ENCODE results near the gene IPP. TPM values are rescaled to one million over a fixed set of nuclear protein-coding genes. Genes with fewer than 3 reads are reported as not detected.

IPP gene
- total RNA-seq, 1 donor from 2014 or later, result 13.3 TPM

DNA sequence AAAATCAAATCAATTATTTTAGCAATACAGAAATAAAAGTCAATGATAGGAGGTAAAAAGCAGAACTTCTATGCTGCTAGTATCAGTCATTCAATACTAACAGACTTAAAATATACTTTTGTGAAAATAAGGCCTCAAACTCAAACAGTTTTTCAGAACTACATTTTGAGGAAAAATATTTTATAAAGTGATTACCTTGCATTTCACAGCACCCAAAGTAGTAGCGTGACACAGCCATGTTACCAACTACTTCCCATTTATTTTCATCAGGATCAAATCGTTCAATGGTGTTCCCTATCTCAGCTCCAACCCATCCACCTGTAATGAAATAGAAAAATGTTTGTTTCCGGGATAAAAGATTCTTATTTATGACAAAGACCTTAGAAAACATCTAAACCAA, 33.8 kb downstream of the IPP start:
- Histone ChIP-seq H3K4me2 (ENCODE audit: low read length) (no peak overlapping the region), H3K4me3 (ENCODE audit: insufficient read depth, low read depth, low read length) (no peak overlapping the region), H2AFZ (ENCODE audit: low read depth, low read length) (no peak overlapping the region), H3K4me1 (ENCODE audit: insufficient read depth, low read length) (no peaks in the 10 kb centered on the region), H3K9me3 (ENCODE audit: insufficient read depth, low read depth, low read length) (no peaks in the 10 kb centered on the region), H3K9ac (ENCODE audit: low read length) (no peak overlapping the region), H3K36me3 (ENCODE audit: insufficient read depth, low read length) (peaks cover 2% of the 10 kb centered on the region), H3K79me2 (ENCODE audit: insufficient read depth, low read length) (no peaks in the 10 kb centered on the region), H3K27me3 (ENCODE audit: insufficient read depth, low read length) (no peaks in the 10 kb centered on the region), H3K27ac (ENCODE audit: low read depth, low read length) (no peak overlapping the region), H4K20me1 (ENCODE audit: insufficient read depth, low read length) (no peaks in the 10 kb centered on the region)
- no peak for FAIRE-seq
- Mint-ChIP-seq H3K27ac (ENCODE audit: unreplicated experiment) (no peak overlapping the region), H3K9me3 (ENCODE audit: unreplicated experiment) (no peaks in the 10 kb centered on the region), H3K4me1 (ENCODE audit: low read depth, unreplicated experiment) (peaks cover 5% of the 10 kb centered on the region), H3K4me3 (ENCODE audit: unreplicated experiment) (no peak overlapping the region), H3K36me3 (ENCODE audit: low read depth, unreplicated experiment) (peaks cover 7% of the 10 kb centered on the region), H3K27me3 (ENCODE audit: low read depth, unreplicated experiment) (no peaks in the 10 kb centered on the region)
- no peak for TF ChIP-seq EZH2 (IDR thresholded peaks at IDR 0.05; ENCODE audit: insufficient read depth, low read length)
- TF ChIP-seq, protein P1, sequence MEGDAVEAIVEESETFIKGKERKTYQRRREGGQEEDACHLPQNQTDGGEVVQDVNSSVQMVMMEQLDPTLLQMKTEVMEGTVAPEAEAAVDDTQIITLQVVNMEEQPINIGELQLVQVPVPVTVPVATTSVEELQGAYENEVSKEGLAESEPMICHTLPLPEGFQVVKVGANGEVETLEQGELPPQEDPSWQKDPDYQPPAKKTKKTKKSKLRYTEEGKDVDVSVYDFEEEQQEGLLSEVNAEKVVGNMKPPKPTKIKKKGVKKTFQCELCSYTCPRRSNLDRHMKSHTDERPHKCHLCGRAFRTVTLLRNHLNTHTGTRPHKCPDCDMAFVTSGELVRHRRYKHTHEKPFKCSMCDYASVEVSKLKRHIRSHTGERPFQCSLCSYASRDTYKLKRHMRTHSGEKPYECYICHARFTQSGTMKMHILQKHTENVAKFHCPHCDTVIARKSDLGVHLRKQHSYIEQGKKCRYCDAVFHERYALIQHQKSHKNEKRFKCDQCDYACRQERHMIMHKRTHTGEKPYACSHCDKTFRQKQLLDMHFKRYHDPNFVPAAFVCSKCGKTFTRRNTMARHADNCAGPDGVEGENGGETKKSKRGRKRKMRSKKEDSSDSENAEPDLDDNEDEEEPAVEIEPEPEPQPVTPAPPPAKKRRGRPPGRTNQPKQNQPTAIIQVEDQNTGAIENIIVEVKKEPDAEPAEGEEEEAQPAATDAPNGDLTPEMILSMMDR (IDR thresholded peaks at IDR 0.05; ENCODE audit: insufficient read depth, low read depth, low read length), result no peak
- no peak for DNase-seq (ENCODE audit: low read depth)

DNA sequence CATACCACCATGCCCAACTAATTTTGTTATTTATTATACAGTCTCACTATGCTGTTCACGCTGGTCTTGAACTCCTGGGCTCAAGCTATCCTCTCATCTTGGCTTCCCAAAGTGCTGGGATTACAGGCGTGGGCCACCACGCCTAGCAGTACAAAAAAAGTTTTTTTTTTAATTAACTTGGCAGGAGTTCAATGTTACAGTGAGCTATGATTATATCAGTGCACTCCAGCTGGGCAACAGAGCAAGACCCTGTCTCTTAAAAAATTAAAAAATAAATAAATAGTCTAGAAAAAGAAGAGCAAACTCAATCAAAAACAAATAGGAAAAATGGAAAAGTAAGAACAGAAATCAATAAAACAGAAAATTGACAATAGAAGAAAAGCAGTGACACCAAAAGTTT, 36.7 kb downstream of the IPP start:
- H3K4me2 ChIP-seq (ENCODE audit: low read length), result no peak overlapping the region
- peaks cover 2% of the 10 kb centered on the region for H3K9me3 Mint-ChIP-seq (ENCODE audit: unreplicated experiment)
- H4K20me1 ChIP-seq (ENCODE audit: insufficient read depth, low read length), result no peaks in the 10 kb centered on the region
- no peaks in the 10 kb centered on the region for H3K27me3 Mint-ChIP-seq (ENCODE audit: low read depth, unreplicated experiment)
- no peaks in the 10 kb centered on the region for H3K4me1 Mint-ChIP-seq (ENCODE audit: low read depth, unreplicated experiment)
- no peak overlapping the region for H2AFZ ChIP-seq (ENCODE audit: low read depth, low read length)
- H3K27ac ChIP-seq (ENCODE audit: low read depth, low read length), result no peak overlapping the region
- no peak overlapping the region for H3K4me3 ChIP-seq (ENCODE audit: insufficient read depth, low read depth, low read length)
- no peak overlapping the region for H3K4me3 Mint-ChIP-seq (ENCODE audit: unreplicated experiment)
- H3K9ac ChIP-seq (ENCODE audit: low read length), result no peak overlapping the region
- no peaks in the 10 kb centered on the region for H3K4me1 ChIP-seq (ENCODE audit: insufficient read depth, low read length)
- H3K27me3 ChIP-seq (ENCODE audit: insufficient read depth, low read length), result no peaks in the 10 kb centered on the region
- TF ChIP-seq, protein P1 (IDR thresholded peaks at IDR 0.05; ENCODE audit: insufficient read depth, low read depth, low read length), result no peak
- no peak for TF ChIP-seq EZH2 (IDR thresholded peaks at IDR 0.05; ENCODE audit: insufficient read depth, low read length)
- no peak for FAIRE-seq
- H3K9me3 ChIP-seq (ENCODE audit: insufficient read depth, low read depth, low read length), result no peaks in the 10 kb centered on the region
- H3K36me3 ChIP-seq (ENCODE audit: insufficient read depth, low read length), result peaks cover 2% of the 10 kb centered on the region
- H3K79me2 ChIP-seq (ENCODE audit: insufficient read depth, low read length), result no peaks in the 10 kb centered on the region
- peaks cover 12% of the 10 kb centered on the region for H3K36me3 Mint-ChIP-seq (ENCODE audit: low read depth, unreplicated experiment)
- no peak overlapping the region for H3K27ac Mint-ChIP-seq (ENCODE audit: unreplicated experiment)
- no peak for DNase-seq (ENCODE audit: low read depth)

DNA sequence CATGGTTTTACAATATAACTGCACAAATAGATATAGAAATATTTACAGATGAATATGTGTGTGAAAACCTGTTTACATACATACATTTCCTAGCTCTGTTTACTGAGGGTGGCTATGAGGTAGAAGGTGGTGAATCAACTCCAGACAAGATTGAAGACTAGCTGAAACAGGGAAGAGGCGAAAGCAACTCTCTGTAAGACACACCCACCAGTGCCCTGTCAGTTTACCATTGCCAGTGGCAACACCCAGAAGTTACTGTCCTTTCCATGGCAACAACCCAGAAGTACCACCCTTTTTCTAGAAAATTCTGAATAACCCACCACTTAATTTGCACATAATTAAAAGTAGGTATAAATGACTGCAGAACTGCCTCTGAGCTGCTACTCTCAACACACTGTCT, 45.8 kb downstream of the IPP start:
- H3K4me3 Mint-ChIP-seq (ENCODE audit: unreplicated experiment), result no peak overlapping the region
- H3K27ac ChIP-seq (ENCODE audit: low read depth, low read length), result no peak overlapping the region
- FAIRE-seq (no peak), DNase-seq (ENCODE audit: low read depth) (no peak)
- no peaks in the 10 kb centered on the region for H3K9me3 ChIP-seq (ENCODE audit: insufficient read depth, low read depth, low read length)
- no peak overlapping the region for H3K4me2 ChIP-seq (ENCODE audit: low read length)
- no peaks in the 10 kb centered on the region for H3K27me3 ChIP-seq (ENCODE audit: insufficient read depth, low read length)
- no peak overlapping the region for H3K27ac Mint-ChIP-seq (ENCODE audit: unreplicated experiment)
- no peaks in the 10 kb centered on the region for H3K79me2 ChIP-seq (ENCODE audit: insufficient read depth, low read length)
- H3K36me3 ChIP-seq (ENCODE audit: insufficient read depth, low read length), result no peaks in the 10 kb centered on the region
- H3K36me3 Mint-ChIP-seq (ENCODE audit: low read depth, unreplicated experiment), result peaks cover 16% of the 10 kb centered on the region
- TF ChIP-seq, protein P1 (IDR thresholded peaks at IDR 0.05; ENCODE audit: insufficient read depth, low read depth, low read length), result no peak
- no peak for TF ChIP-seq EZH2 (IDR thresholded peaks at IDR 0.05; ENCODE audit: insufficient read depth, low read length)
- peaks cover 7% of the 10 kb centered on the region for H3K9me3 Mint-ChIP-seq (ENCODE audit: unreplicated experiment)
- no peaks in the 10 kb centered on the region for H3K4me1 ChIP-seq (ENCODE audit: insufficient read depth, low read length)
- H3K4me1 Mint-ChIP-seq (ENCODE audit: low read depth, unreplicated experiment), result no peaks in the 10 kb centered on the region
- no peaks in the 10 kb centered on the region for H4K20me1 ChIP-seq (ENCODE audit: insufficient read depth, low read length)
- H3K4me3 ChIP-seq (ENCODE audit: insufficient read depth, low read depth, low read length), result no peak overlapping the region
- no peak overlapping the region for H2AFZ ChIP-seq (ENCODE audit: low read depth, low read length)
- H3K9ac ChIP-seq (ENCODE audit: low read length), result no peak overlapping the region
- H3K27me3 Mint-ChIP-seq (ENCODE audit: low read depth, unreplicated experiment), result no peaks in the 10 kb centered on the region

Measured in astrocyte (in vitro differentiated cells and primary cell).